Kidney epithelial cell (primary cell): ENCODE data around the gene CTTN. TPM values are rescaled to one million over a fixed set of nuclear protein-coding genes. Genes with fewer than 3 reads are reported as not detected.

Experiments used
- DNase-seq: peaks from one replicate; pipeline ENCODE4 v3.0.0-alpha.2; 2010; ENCODE audit warnings: low read depth
- H3K27me3 ChIP-seq: 2 replicates; pipeline ENCODE4 v1.6.0; 2011; ENCODE audit warnings: low read length; ENCODE audit not compliant: control insufficient read depth, insufficient read depth
- H3K36me3 ChIP-seq: 2 replicates; pipeline ENCODE4 v1.5.1; 2011; ENCODE audit warnings: low read length; ENCODE audit not compliant: control insufficient read depth, insufficient read depth
- H3K4me3 ChIP-seq: 2 replicates; pipeline ENCODE4 v1.5.1; 2011; ENCODE audit warnings: low read depth, mild to moderate bottlenecking, control low read depth, low read length
- CTCF ChIP-seq: IDR thresholded peaks from 2 replicates; pipeline ENCODE4 v1.5.1; 2011; ENCODE audit warnings: mild to moderate bottlenecking, moderate library complexity, low read length, control low read depth, inconsistent platforms; ENCODE audit not compliant: insufficient read depth, poor library complexity, severe bottlenecking
- total RNA-seq: library from RNA; depleted of rRNA; stranded (reverse); fragments of >200 nt; gene quantifications from 2 replicates; pipeline ENCODE4 v1.2.3, GENCODE V29; 2015

The CTTN gene
- total RNA-seq, 1 donor from 2014 or later, result 296 TPM

- DNase-seq, result no peak
- no peaks in the 10 kb centered on the region for H3K27me3 ChIP-seq
- TF ChIP-seq CTCF, result no peak
- H3K4me3 ChIP-seq, result no peak overlapping the region
- peaks cover 15% of the 10 kb centered on the region for H3K36me3 ChIP-seq
Observed at GRCh38 chr11:70429724-70430521, 31.6 kb downstream of the CTTN start.

- TF ChIP-seq CTCF, result no peak
- H3K27me3 ChIP-seq, result no peaks in the 10 kb centered on the region
- DNase-seq, result no peak
- no peak overlapping the region for H3K4me3 ChIP-seq
- H3K36me3 ChIP-seq, result peaks cover 12% of the 10 kb centered on the region
Observed at GRCh38 chr11:70430671-70431574, 32.6 kb downstream of the CTTN start.

- Histone ChIP-seq H3K4me3 (no peak overlapping the region), H3K36me3 (peaks cover 12% of the 10 kb centered on the region), H3K27me3 (no peaks in the 10 kb centered on the region)
- TF ChIP-seq CTCF, result no peak
- no peak for DNase-seq
Observed at GRCh38 chr11:70431611-70432010, 33.3 kb downstream of the CTTN start.

- TF ChIP-seq CTCF, result no peak
- H3K4me3 ChIP-seq, result no peak overlapping the region
- DNase-seq, result no peak
- no peaks in the 10 kb centered on the region for H3K27me3 ChIP-seq
- H3K36me3 ChIP-seq, result peaks cover 12% of the 10 kb centered on the region
Observed at GRCh38 chr11:70432065-70432464, 33.7 kb downstream of the CTTN start.

- no peak for TF ChIP-seq CTCF
- Histone ChIP-seq H3K36me3 (peaks cover 12% of the 10 kb centered on the region), H3K27me3 (no peaks in the 10 kb centered on the region), H3K4me3 (no peak overlapping the region)
- DNase-seq, result no peak
Observed at GRCh38 chr11:70432580-70432979, 34.3 kb downstream of the CTTN start.
